Prostate gland (tissue), 2 donors: Measurements from ENCODE around the gene DOLK. TPM values are rescaled to one million over a fixed set of nuclear protein-coding genes. Genes with fewer than 3 reads are reported as not detected.

Source experiments
- DNase-seq: peaks from one replicate; pipeline ENCODE4 v3.0.0-alpha.2; 2019; ENCODE audit warnings: low spot score
- H3K27ac ChIP-seq, 2 donors: fragments of 200-600 bp; sonication (generic); 2 replicates each; pipeline ENCODE4 v1.5.1; 2017 to 2019
- H3K27me3 ChIP-seq: fragments of 200-600 bp; sonication (generic); replicated peaks from 2 replicates; pipeline ENCODE4 v1.5.1; 2019; ENCODE audit not compliant: insufficient read depth
- H3K36me3 ChIP-seq, 2 donors: fragments of 200-600 bp; sonication (generic); 1 replicate in 1 of 2; 2 replicates in 1 of 2; pipeline versions ENCODE4 v1.5.1 to v1.8.1; 2017 to 2019
- H3K4me1 ChIP-seq: fragments of 200-600 bp; sonication (generic); replicated peaks from 2 replicates; pipeline ENCODE4 v1.5.1; 2019
- H3K4me3 ChIP-seq, 2 donors: fragments of 200-600 bp; sonication (generic); 2 replicates each; pipeline ENCODE4 v1.5.1; 2017 to 2019
- H3K9me3 ChIP-seq: fragments of 200-600 bp; sonication (generic); 2 replicates; pipeline ENCODE4 v1.5.1; 2017
- CTCF ChIP-seq, 4 experiments: fragments of 200-600 bp in 2 of 4; fragments of 450-650 bp in 2 of 4; sonication (generic) in 2 of 4; IDR thresholded peaks; 1 replicate in 3 of 4; 2 replicates in 1 of 4; pipeline ENCODE4 v1.5.1; 2016 to 2019; ENCODE audit warnings: antibody characterized with exemption in 4 of 4, mild to moderate bottlenecking in 2 of 4, moderate library complexity in 2 of 4
- POLR2A ChIP-seq: fragments of 450-650 bp; IDR thresholded peaks from one replicate; pipeline ENCODE4 v1.6.1; 2016; ENCODE audit warnings: antibody characterized with exemption, mild to moderate bottlenecking
- POLR2AphosphoS5 ChIP-seq: sonication (generic); formaldehyde crosslinking; IDR thresholded peaks from one replicate; pipeline ENCODE4 v1.6.1; 2017; ENCODE audit warnings: antibody characterized with exemption
- WGBS: methylation state at CpG from one replicate; pipeline ENCODE4 v1.1.5; 2018; 5-methylcytosine and 5-hydroxymethylcytosine counted together
- intact Hi-C: fragments of 100-400 bp; cut with DNase I; formaldehyde crosslinking; loops from one replicate; pipeline ENCODE4 v1.14.2; 2022
- total RNA-seq, 2 donors: library from RNA; depleted of rRNA; stranded (reverse); fragments of >200 nt; gene quantifications; one replicate each; pipeline ENCODE4 v1.1.0, GENCODE V29; 2016

The DOLK gene
- total RNA-seq, 2 donors from 2014 or later = 26.6 to 27.3 TPM

GRCh38 chr9:128902351-128903078 lies 44.9 kb downstream of the DOLK start:
- H3K36me3 ChIP-seq = peaks cover 0 to 3% of the 10 kb centered on the region in 2 donors
- H3K4me1 ChIP-seq = peaks cover 4% of the 10 kb centered on the region
- H3K27me3 ChIP-seq = no peaks in the 10 kb centered on the region
- peak overlapping the region; percentile 78 to 87 for H3K27ac ChIP-seq
- 45% methylated on average over 18 of the region's 23 CpGs for WGBS
- intact Hi-C loops = no loop called here
- DNase-seq = peak; percentile 89
- no peaks in the 10 kb centered on the region for H3K9me3 ChIP-seq
- H3K4me3 ChIP-seq = no peak overlapping the region
- TF ChIP-seq CTCF (IDR thresholded peaks at IDR 0.05) (no peak), POLR2A (peak; percentile 57), POLR2AphosphoS5 (peak; percentile 93)

- peak overlapping the region; percentile 78 to 87 for H3K27ac ChIP-seq
- intact Hi-C loops = no loop called here
- no peaks in the 10 kb centered on the region for H3K36me3 ChIP-seq
- DNase-seq = no peak
- H3K4me1 ChIP-seq = peaks cover 4% of the 10 kb centered on the region
- H3K9me3 ChIP-seq = no peaks in the 10 kb centered on the region
- H3K27me3 ChIP-seq = no peaks in the 10 kb centered on the region
- TF ChIP-seq POLR2AphosphoS5 = no peak
- TF ChIP-seq CTCF (IDR thresholded peaks at IDR 0.05) = no peak
- no peak for TF ChIP-seq POLR2A
- no peak overlapping the region for H3K4me3 ChIP-seq
- 50% methylated on average over 1 of the region's 5 CpGs for WGBS
Observed at GRCh38 chr9:128901822-128902221, 45.6 kb downstream of the DOLK start.

GRCh38 chr9:128901379-128901778 lies 46.0 kb downstream of the DOLK start:
- Histone ChIP-seq H3K36me3 (no peaks in the 10 kb centered on the region), H3K27me3 (no peaks in the 10 kb centered on the region), H3K4me3 (no peak overlapping the region), H3K9me3 (no peaks in the 10 kb centered on the region), H3K27ac (peak overlapping the region; percentile 78 to 87), H3K4me1 (peaks cover 4% of the 10 kb centered on the region)
- intact Hi-C loops = no loop called here
- DNase-seq = no peak
- TF ChIP-seq CTCF (IDR thresholded peaks at IDR 0.05) (no peak), POLR2AphosphoS5 (no peak), POLR2A (no peak)
- 88% methylated on average over 7 of the region's 7 CpGs for WGBS

GRCh38 chr9:128899566-128900322 lies 47.7 kb downstream of the DOLK start:
- intact Hi-C loops = no loop called here

More at GRCh38 chr9:128899566-128900322, 47.7 kb downstream of the DOLK start:
- no peak for DNase-seq
- 49% methylated on average over 8 of the region's 8 CpGs for WGBS
- Histone ChIP-seq H3K4me3 (no peak overlapping the region), H3K9me3 (no peaks in the 10 kb centered on the region), H3K36me3 (no peaks in the 10 kb centered on the region), H3K27me3 (no peaks in the 10 kb centered on the region), H3K4me1 (peaks cover 4% of the 10 kb centered on the region), H3K27ac (peak overlapping the region; percentile 51 to 63)
- TF ChIP-seq CTCF (IDR thresholded peaks at IDR 0.05) (no peak), POLR2AphosphoS5 (peak; percentile 19)
